Activated CD4-positive, alpha-beta T cell treated with anti-CD3 and anti-CD28 coated beads, Interleukin-10, Interleukin-2, amounts not matched to agents 100 ng/mL and 50 ng/mL, durations not matched to agents 16 hours and 8 hours (primary cell): ENCODE measurements around the gene C17orf50.
"Not testable (repeated sequence)": the region's sequence is repeated elsewhere in the genome, so short reads cannot be mapped to it uniquely, and the experiment has no call there.

ENCODE experiments used
- DNase-seq: peaks from one replicate; pipeline ENCODE4 v3.0.0-alpha.2; 2020

Gene C17orf50

GRCh38 chr17:35735036-35735805 lies 25.5 kb upstream of the C17orf50 start:
- no peak for DNase-seq

- DNase-seq: no peak
These were observed 24.5 kb upstream of the C17orf50 start for GRCh38 chr17:35736236-35736635.

- no peak for DNase-seq
These were observed 22.1 kb upstream of the C17orf50 start for GRCh38 chr17:35738519-35739133.

- no peak for DNase-seq
These were observed 20.5 kb upstream of the C17orf50 start for GRCh38 chr17:35740216-35740615.

GRCh38 chr17:35740997-35741931 lies 19.4 kb upstream of the C17orf50 start:
- DNase-seq: peak; percentile 14

- no peak for DNase-seq
These were observed 18.2 kb upstream of the C17orf50 start for GRCh38 chr17:35742496-35742895.

- no peak for DNase-seq
These were observed 17.7 kb upstream of the C17orf50 start for GRCh38 chr17:35742896-35743477.

GRCh38 chr17:35743626-35744328 lies 16.9 kb upstream of the C17orf50 start:
- DNase-seq: peak; percentile 23

GRCh38 chr17:35744830-35745229 lies 15.9 kb upstream of the C17orf50 start:
- no peak for DNase-seq

- no peak for DNase-seq
These were observed 15.4 kb upstream of the C17orf50 start for GRCh38 chr17:35745246-35745645.

GRCh38 chr17:35745749-35746320 lies 14.9 kb upstream of the C17orf50 start:
- no peak for DNase-seq

- DNase-seq: peak; percentile 79
These were observed 13.1 kb upstream of the C17orf50 start for GRCh38 chr17:35747540-35748017.

GRCh38 chr17:35748341-35748841 lies 12.3 kb upstream of the C17orf50 start:
- no peak for DNase-seq

GRCh38 chr17:35748979-35749378 lies 11.7 kb upstream of the C17orf50 start:
- no peak for DNase-seq

GRCh38 chr17:35749560-35750412 lies 10.9 kb upstream of the C17orf50 start:
- DNase-seq: no peak

- no peak for DNase-seq
These were observed 9.9 kb upstream of the C17orf50 start for GRCh38 chr17:35750526-35751395.

GRCh38 chr17:35751541-35751940 lies 9.1 kb upstream of the C17orf50 start:
- not testable (repeated sequence) for DNase-seq

- DNase-seq: no peak
These were observed 8.2 kb upstream of the C17orf50 start for GRCh38 chr17:35752471-35752870.

- no peak for DNase-seq
These were observed 7.5 kb upstream of the C17orf50 start, which contains the start of gene GAS2L2 for GRCh38 chr17:35752945-35753764. TSS of gene GAS2L2 (minus strand) at chr17:35753239. CDS start at chr17:35752850, 389 bp downstream.
